GM21786 (cell line): Measurements from ENCODE around the gene DCBLD2.

Experiments used
- ATAC-seq: cut with Tn5 transposase; IDR thresholded peaks from one replicate; pipeline ENCODE4 v1.9.1; 2021; ENCODE audit not compliant: unreplicated experiment

Gene DCBLD2

GRCh38 chr3:98797905-98798304 lies 103.6 kb downstream of the DCBLD2 start:
- no peak for ATAC-seq

GRCh38 chr3:98796334-98796733 lies 105.2 kb downstream of the DCBLD2 start:
- ATAC-seq = no peak

DNA sequence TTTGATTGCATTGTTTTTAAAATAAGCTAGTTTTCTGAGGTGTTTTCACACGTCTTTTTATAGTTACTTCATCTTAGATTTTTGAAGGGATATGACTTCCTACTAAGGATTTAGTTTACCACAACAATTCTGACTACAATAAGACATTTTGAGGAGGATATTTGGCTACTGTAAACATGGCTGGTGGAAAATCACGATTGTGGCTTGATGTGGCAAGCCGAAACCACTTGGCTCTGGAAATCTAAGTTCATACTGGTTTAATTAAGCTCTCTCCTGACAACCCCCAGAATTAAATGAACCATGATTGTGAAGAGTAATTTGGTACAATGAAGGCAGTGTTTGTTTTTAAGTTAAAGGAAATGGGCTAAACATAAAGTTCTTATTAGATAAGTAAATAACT lies 107.5 kb downstream of the DCBLD2 start:
- no peak for ATAC-seq

DNA sequence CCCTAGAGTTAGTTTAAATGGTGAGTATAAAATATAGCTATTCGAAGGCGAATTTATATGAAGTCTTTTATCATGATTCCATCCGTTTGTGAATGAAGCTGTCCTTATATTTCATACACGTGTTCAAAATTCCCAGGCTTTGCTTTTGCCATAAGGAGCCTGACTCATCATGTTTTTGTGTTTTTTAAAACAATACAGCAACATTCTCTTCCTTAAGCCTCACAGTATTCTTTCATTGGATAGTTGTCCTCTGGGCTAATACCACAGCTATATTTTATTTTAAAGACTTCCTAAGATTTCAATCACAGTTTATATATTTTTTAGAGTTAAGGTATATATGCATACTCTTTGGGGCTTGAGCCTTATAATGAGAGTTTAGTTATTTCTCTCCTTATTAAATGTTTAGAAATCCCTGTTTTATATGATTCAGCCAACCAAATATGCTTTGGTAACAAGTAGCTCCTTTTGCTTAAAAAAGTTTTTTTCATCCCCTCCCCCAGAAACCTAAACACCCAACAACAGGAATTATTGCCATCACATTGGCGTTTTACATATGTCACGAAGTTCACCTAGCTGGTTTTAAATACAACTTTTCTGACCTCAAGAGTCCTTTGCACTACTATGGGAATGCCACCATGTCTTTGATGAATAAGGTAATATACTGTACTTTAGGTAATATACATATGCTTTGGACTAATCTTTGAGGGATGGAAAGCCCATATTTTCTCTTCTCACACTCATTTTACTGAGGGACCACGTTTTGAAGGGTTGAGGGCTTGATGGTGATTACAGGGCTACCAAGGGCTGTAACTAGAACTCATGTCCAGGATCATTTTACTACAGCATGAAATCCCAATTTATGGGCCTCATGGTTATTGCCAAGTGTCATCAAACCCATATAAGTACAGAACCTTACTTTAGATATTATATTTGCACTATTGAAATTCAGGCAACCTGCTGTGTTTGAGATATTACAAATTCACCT lies 109.9 kb downstream of the DCBLD2 start:
- ATAC-seq = no peak

GRCh38 chr3:98788651-98789050 lies 112.8 kb downstream of the DCBLD2 start:
- ATAC-seq = no peak

- ATAC-seq = no peak
These were observed 114.3 kb downstream of the DCBLD2 start for GRCh38 chr3:98787181-98787580.

DNA sequence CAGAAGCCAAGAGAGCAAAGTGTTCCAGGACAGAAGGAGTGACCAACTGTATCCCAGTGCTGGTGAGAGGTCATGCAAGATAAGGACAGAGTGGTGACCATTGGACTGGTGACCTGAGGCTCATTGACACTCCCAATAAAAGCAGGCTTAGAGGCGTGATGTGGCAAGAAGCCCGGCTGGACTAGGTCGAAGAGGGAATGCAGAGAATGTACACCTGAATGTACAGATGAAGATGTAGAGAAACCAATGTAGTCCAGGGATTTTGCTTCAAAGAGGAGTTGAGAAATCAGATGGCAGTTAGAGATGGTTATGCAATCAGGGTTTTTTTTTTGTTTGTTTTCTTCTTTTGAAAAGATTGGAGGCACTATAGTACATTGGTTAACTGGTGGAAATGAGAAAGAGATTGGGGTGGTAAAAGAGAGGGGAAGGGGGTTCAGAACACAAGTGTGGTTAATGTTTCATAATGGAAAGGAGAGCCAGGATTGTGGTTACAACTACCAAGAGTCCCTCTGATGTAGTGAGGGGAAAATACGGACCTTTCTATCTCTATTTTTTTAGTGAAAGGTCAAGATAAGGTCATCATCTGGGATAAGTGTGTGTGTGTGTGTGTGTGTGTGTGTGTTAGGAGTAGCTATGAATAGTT lies 115.0 kb downstream of the DCBLD2 start:
- no peak for ATAC-seq

GRCh38 chr3:98784666-98785600 lies 116.6 kb downstream of the DCBLD2 start:
- ATAC-seq = no peak

DNA sequence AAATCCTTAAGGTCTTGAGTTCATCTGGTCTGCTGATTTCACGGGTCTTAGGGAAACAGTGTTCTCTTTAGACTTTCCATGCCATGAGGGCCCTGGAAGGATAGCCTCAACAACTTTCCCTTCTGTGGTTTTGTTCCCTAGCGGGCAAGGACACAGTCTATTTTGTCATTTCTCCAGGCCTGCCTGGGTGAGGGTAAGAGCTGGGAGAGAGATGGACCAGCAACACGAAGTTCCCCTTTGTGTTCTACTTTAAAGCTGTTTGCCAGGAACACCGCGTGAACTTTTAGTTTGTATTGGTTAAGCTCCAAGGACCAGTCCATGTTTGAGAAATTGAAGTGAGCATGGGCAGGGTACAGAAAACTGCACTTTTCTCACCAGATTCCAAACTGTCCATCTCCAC lies 117.5 kb downstream of the DCBLD2 start:
- no peak for ATAC-seq

DNA sequence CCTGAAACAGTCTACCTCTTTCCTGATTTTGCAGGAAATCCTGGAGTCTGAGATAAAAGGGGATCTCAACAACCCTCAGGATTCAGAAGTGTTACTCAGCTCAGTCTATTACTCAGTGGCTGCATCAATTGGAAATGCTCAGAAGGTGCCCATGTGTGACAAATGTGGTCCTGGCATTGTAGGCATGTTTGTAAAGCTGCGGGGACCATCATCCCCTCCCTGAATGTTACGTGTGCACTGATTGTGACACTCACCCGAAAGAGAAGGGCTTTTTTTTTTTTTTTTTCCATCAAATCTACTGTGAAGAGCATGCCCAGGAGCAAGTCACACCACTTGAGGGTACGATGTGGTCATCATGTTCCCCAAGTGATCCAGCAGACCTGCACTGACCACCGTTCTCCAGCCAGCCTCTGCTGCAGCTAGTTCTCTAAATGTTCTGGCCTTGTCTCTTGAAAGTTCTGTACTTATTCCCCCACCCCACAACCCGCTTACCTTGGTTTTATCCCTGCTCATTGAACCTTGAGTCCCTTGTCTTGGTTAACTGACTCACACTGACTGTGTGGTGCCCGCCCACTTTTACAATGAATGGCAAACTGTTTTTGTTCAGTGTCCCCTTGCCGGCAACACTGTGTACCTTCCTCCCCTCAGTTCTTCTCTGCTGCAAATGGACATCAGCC lies 118.5 kb downstream of the DCBLD2 start:
- no peak for ATAC-seq

- ATAC-seq = no peak
These were observed 121.2 kb downstream of the DCBLD2 start for GRCh38 chr3:98780343-98780742.

DNA sequence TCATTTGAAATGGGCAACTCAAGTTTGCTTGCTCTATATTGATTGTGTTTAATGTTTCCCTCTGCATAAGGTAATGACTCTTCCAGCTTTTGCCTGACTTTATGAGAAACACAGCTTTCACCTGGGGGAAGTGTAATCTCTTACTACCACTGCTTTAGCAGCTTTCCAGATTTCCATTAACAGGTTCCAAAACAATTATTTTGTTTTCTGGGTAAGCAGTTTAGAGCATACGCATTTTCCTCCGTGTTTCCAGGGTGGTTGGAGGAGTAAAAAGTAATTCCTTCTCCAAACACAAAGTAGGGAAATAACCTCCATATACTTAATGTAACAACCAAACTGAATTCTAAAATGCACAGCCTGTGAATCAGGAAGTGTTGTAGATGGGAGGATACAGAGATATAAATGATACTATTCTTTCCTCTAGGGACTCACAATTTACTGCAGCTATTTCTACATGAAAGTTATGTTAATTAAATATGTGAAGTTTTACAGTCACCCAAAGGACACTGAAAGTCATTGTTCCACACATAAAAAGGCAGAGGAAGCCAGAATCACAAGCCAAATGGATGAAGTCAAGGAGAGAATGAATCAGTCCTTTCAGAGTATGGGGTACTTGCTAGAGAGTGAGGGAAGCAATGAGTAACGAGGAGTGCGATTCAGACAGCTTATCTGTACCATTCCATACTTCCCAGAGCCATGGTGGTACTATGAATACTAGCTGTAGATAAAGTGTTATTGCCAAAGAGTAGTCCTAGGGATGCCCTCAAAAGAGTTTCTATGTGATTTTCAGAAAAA lies 121.8 kb downstream of the DCBLD2 start:
- ATAC-seq = no peak

GRCh38 chr3:98778852-98779413 lies 122.6 kb downstream of the DCBLD2 start:
- peak; percentile 28 for ATAC-seq

DNA sequence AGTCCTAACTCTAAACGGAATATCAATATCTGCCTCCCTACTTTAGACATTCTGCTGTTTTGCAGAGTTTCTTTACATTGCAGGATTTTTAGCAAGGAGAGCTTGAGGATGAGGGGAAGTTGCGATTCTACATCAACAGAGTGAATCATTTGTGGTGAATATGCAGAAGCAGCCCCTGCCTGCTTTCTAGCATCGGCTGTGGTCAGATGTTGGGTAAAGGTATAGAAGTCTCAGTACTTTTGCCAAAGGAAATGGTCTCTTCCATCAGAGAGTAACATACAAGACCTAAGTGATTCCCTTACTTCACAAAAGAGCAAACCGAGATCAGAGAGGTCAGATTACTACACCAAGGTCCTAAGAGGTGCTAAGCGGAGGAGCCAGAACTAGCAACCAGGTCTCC lies 123.1 kb downstream of the DCBLD2 start:
- peak; percentile 52 for ATAC-seq

- ATAC-seq = no peak
These were observed 123.7 kb downstream of the DCBLD2 start for GRCh38 chr3:98777801-98778220.

DNA sequence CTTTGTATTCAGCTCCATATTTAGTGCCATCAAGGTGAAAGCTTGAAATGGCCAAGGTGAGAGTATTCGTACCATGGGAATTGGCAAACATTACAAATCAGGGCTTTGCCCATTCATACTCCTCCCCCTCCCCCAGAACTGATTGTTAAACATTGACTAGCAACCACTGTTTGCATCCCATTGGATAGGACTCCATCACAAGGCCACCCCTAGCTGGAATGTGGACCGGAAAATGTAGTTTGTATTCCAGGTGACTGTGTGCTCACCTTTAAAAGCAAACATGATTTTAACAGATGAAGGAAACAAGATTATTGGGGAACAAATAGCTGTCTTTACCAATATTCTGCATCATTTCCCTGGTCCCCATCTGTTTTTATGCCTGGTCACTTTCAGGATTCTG lies 124.2 kb downstream of the DCBLD2 start:
- ATAC-seq = no peak

DNA sequence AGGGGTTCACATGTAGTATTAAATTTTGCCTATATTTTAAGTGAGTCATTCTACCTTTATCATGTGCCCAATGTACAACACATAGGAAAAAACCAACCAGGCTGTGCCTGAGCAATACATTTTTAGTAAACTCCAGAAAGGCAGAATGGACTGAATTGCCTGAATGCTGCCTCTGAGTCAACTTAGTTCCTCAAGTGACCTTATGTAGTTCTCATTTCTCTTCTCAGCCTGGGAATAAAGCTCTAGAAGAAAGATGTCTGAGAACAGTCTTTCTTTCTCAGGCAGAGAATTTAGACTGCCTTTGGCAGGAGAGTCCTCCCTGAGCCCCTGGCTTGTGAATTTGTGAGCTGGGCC lies 125.4 kb downstream of the DCBLD2 start:
- ATAC-seq = no peak

- no peak for ATAC-seq
These were observed 125.9 kb downstream of the DCBLD2 start for GRCh38 chr3:98775459-98776139.

GRCh38 chr3:98772022-98772421 lies 129.5 kb downstream of the DCBLD2 start:
- no peak for ATAC-seq
